Immature natural killer cell (primary cell): ENCODE data around the gene C1orf174. TPM values are rescaled to one million over a fixed set of nuclear protein-coding genes. Genes with fewer than 3 reads are reported as not detected.
A peak's percentile ranks its signal among the peaks of the same experiment; 100 is the strongest.

Source experiments
- DNase-seq, 3 donors: peaks; one replicate each; pipeline ENCODE4 v3.0.0; 2022; ENCODE audit warnings: mixed read lengths in 1 of 3
- H3K27ac Mint-ChIP-seq, 6 donors: one replicate each; pipeline ENCODE4 v1.8.0; 2020; ENCODE audit warnings: mixed read lengths in 6 of 6, mild to moderate bottlenecking in 5 of 6, inconsistent platforms in 4 of 6, moderate library complexity in 3 of 6
- H3K27me3 Mint-ChIP-seq, 3 donors: one replicate each; pipeline ENCODE4 v1.8.0; 2020 to 2021; ENCODE audit warnings: low read depth in 3 of 3, mild to moderate bottlenecking in 3 of 3, mixed read lengths in 3 of 3, moderate library complexity in 3 of 3, inconsistent platforms in 1 of 3
- H3K36me3 Mint-ChIP-seq, 3 donors: one replicate each; pipeline ENCODE4 v1.8.0; 2020; ENCODE audit warnings: mixed read lengths in 3 of 3, inconsistent platforms in 2 of 3, mild to moderate bottlenecking in 2 of 3
- H3K4me1 Mint-ChIP-seq, 2 donors: one replicate each; pipeline ENCODE4 v1.8.0; 2020; ENCODE audit warnings: inconsistent platforms in 2 of 2, mild to moderate bottlenecking in 2 of 2, mixed read lengths in 2 of 2, moderate library complexity in 1 of 2
- H3K4me3 Mint-ChIP-seq, 5 donors: one replicate each; pipeline ENCODE4 v1.8.0; 2020; ENCODE audit warnings: mild to moderate bottlenecking in 5 of 5, mixed read lengths in 5 of 5, inconsistent platforms in 3 of 5, moderate library complexity in 3 of 5
- H3K9me3 Mint-ChIP-seq, 6 donors: one replicate each; pipeline ENCODE4 v1.8.0; 2020; ENCODE audit warnings: mild to moderate bottlenecking in 6 of 6, mixed read lengths in 6 of 6, inconsistent platforms in 4 of 6, moderate library complexity in 3 of 6
- polyA plus RNA-seq, 3 donors: library from polyadenylated mRNA; unstranded; fragments of 300-500 nt; fragmentation: Illumina TruSeq; gene quantifications; one replicate each; pipeline ENCODE4 v1.2.3, GENCODE V29; 2021

Gene C1orf174
- polyA plus RNA-seq, 3 donors from 2014 or later: 27.1 to 54.2 (median 34.0) TPM

DNA sequence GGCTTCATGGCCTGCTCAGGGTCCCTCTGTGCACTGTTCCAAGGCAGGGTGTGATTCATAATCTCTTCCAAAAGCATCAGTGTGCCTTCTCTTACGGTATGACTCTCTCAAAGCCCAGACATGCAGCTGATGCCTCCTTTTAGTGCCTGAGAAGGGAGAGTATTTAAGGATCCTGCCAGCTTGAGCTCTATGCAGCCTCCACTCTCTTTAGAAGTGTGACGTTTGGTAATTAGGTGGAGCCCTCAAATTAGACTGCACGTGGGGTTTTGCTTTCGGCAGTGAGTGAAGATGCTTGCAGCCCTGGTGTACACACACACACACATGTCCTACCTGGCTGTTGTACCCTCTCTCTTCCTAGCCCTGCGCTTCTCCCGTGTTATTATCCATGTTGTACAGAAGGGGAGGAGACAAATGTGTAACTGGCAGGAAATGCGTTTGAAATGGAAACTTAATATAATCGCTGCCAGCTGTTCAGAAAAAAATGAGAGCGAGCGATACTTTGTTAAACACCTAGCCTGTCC lies 2.6 kb upstream of the C1orf174 start:
- Mint-ChIP-seq H3K9me3 (peaks cover 0 to 8% (median 0%) of the 10 kb centered on the region in 6 donors), H3K36me3 (peaks cover 0 to 5% (median 0%) of the 10 kb centered on the region in 3 donors), H3K4me1 (peaks cover 19 to 43% of the 10 kb centered on the region in 2 donors), H3K4me3 (peak overlapping the region; percentile 30 to 91 (median 71)), H3K27ac (peak overlapping the region in 5 of 6 donors; percentile 13 to 96 (median 88)), H3K27me3 (peaks cover 5 to 19% (median 9%) of the 10 kb centered on the region in 3 donors)
- no peak for DNase-seq

DNA sequence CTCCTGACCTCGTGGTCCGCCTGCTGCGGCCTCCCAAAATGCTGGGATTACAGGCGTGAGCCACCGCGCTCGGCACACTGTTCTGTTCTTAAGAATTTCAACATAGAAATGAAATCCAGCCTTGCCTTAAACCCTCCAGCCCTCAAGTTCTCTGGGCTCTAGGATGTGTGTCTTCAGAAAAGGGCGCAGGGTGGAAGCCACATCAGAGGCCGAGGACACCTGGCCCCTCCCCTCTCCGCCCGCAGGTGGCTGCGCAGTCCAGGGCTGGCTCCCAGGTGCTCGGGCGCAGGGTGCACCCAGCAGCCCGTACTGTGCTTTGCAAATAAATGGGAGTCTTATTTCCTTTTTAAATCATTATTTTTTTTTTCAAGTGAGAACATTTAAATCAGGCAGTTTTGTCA lies 2.0 kb upstream of the C1orf174 start:
- peaks cover 3 to 9% (median 4%) of the 10 kb centered on the region in 3 donors for H3K36me3 Mint-ChIP-seq
- H3K4me3 Mint-ChIP-seq: peak overlapping the region; percentile 30 to 98 (median 87)
- H3K27ac Mint-ChIP-seq: peak overlapping the region in 4 of 6 donors; percentile 13 to 96 (median 67)
- H3K9me3 Mint-ChIP-seq: peaks cover 3 to 8% (median 4%) of the 10 kb centered on the region in 6 donors
- peaks cover 24 to 48% of the 10 kb centered on the region in 2 donors for H3K4me1 Mint-ChIP-seq
- DNase-seq: no peak
- peaks cover 5 to 22% (median 9%) of the 10 kb centered on the region in 3 donors for H3K27me3 Mint-ChIP-seq

DNA sequence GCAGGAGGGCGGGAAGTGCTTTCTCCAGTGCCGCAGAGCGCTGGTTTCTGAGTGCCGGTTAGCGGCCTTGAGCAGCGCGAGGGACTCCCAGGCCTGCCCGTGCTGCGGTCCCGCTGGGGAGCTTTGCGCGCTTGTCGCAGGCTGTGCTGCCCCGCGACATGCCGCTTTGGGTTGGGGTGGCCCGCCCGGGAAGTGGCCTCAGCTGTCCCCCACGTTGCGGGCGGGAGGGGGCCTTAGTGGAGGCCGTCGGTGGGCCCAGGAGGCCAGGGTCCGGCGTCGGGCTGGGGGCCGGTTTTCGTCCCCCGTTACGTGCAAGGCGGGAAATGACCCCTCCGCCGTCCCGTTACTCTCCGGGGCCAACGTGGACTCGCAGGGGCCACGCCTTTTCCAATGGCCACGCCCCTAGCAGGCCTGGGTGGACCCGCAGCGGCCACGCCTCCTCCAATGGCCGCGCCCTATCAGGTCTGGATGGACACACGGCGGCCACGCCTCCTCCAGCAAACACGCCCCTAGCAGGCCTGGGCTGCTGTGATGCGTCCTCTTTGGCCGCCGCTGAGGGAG lies 977 bp upstream of the C1orf174 start:
- H3K4me1 Mint-ChIP-seq: peaks cover 35 to 58% of the 10 kb centered on the region in 2 donors
- peaks cover 4 to 9% (median 4%) of the 10 kb centered on the region in 3 donors for H3K36me3 Mint-ChIP-seq
- peaks cover 3 to 8% (median 5%) of the 10 kb centered on the region in 6 donors for H3K9me3 Mint-ChIP-seq
- peak; percentile 92 to 94 (median 93) for DNase-seq
- H3K4me3 Mint-ChIP-seq: peak overlapping the region; percentile 87 to 98 (median 95)
- peaks cover 5 to 23% (median 9%) of the 10 kb centered on the region in 3 donors for H3K27me3 Mint-ChIP-seq
- H3K27ac Mint-ChIP-seq: peak overlapping the region; percentile 89 to 98 (median 95)

DNA sequence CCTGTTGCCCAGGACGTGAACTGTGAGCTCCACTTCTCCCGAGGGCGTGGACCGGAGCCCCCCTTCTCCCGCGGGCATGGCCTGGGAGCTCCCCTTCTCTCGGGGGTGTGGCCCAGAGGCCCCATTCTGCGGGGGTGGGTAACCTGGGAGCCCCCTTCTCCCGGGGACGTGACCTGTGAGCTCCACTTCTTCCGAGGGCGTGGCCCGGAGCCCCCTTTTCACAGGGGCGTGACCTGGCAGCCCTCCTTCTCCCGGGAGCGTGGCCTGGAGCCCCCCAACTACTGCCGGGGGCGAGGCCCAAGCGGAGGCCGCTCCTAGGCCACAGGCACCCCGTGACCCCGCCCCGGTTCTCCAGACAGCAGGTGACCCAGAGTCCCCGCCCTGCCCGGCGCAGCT lies 320 bp downstream of the C1orf174 start:
- H3K9me3 Mint-ChIP-seq: peaks cover 3 to 8% (median 5%) of the 10 kb centered on the region in 6 donors
- H3K4me1 Mint-ChIP-seq: peaks cover 39 to 64% of the 10 kb centered on the region in 2 donors
- H3K36me3 Mint-ChIP-seq: peaks cover 4 to 9% (median 4%) of the 10 kb centered on the region in 3 donors
- DNase-seq: peak in 1 of 3 donors; percentile 10
- peak overlapping the region; percentile 87 to 98 (median 95) for H3K4me3 Mint-ChIP-seq
- H3K27ac Mint-ChIP-seq: peak overlapping the region; percentile 89 to 98 (median 95)
- peaks cover 5 to 23% (median 9%) of the 10 kb centered on the region in 3 donors for H3K27me3 Mint-ChIP-seq

DNA sequence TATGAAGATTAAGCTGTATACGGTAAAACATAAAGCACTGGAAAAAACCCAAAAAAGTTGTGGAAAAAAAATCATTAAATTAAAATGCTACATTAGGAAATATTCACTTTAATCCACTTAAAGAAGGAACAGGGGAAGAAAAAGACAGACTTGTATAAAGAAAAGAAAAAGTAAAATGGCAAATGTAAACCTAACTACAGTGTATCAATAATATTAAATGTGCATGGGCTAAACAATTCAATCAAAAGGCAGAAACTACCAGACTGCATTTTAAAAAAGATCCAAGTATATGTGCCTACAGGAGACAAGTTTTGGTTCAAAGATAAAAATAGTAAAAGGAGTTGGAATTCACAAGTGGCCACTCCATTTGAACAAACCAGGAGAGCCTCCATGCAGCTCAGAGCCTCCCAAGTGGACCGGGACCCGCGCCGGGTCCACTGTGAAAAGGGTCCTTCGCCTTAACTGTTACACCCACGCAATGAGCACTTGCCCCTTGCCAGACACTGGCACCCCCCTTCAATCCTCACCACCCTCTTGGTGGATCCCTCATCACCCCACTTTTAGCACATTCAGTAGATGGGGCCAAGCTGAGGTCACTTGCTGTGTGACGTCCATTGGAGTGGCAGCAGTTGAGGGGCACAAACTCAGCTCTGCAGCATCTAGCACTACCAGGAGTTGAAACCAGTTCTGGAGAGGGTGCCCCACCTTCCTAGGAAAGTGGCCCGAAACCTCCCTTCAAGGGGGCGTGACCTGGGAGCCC lies 898 bp downstream of the C1orf174 start:
- DNase-seq: peak in 1 of 3 donors; percentile 31
- H3K36me3 Mint-ChIP-seq: peaks cover 4 to 9% (median 4%) of the 10 kb centered on the region in 3 donors
- peaks cover 5 to 23% (median 9%) of the 10 kb centered on the region in 3 donors for H3K27me3 Mint-ChIP-seq
- peaks cover 39 to 63% of the 10 kb centered on the region in 2 donors for H3K4me1 Mint-ChIP-seq
- H3K9me3 Mint-ChIP-seq: peaks cover 3 to 8% (median 5%) of the 10 kb centered on the region in 6 donors
- H3K27ac Mint-ChIP-seq: peak overlapping the region; percentile 77 to 97 (median 94)
- H3K4me3 Mint-ChIP-seq: peak overlapping the region; percentile 86 to 98 (median 91)

DNA sequence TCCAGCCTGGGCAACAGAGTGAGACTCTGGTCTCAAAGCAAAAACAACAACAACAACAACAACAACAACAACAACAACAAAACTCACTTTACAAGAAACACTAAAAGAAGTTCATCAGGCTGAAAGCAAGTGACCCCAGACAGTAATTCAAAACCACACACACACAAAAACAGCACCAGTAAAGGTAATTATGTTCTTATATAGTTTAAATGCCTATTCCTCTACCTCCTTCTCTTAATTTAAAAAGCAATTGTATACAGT lies 1.7 kb downstream of the C1orf174 start:
- DNase-seq: no peak
- Mint-ChIP-seq H3K9me3 (peaks cover 3 to 8% (median 5%) of the 10 kb centered on the region in 6 donors), H3K4me3 (peak overlapping the region; percentile 86 to 98 (median 91)), H3K27me3 (peaks cover 5 to 19% (median 9%) of the 10 kb centered on the region in 3 donors), H3K27ac (peak overlapping the region in 5 of 6 donors; percentile 91 to 97 (median 94)), H3K36me3 (peaks cover 4 to 9% (median 4%) of the 10 kb centered on the region in 3 donors), H3K4me1 (peaks cover 40 to 57% of the 10 kb centered on the region in 2 donors)

DNA sequence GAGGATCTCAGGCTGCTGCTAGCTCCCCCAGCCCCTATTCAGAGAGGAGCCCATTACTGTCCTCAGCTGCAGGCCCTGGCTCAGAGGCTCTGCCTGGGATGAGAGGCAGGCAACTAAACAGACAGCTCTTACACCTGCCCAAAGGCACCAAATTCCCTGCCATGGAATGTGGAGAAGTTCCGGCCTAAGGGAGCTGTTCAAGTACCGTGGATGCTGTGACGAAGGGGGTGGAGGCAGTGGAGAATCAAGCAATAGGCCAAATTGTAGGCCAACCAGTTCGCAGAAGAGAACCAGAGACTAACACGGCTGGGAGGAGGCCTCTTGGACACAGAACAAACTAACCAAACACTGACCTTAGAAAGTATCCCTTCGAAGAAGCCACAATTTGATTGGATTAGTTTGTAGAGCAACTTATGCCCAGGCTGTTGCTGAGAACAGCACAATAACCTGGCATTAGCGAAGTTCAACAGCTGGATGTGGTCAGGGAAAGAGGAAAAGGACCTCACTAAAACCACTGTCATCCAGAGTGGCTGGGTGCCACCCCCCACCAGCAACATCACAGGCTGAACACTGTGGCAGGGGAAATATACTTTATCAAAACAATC lies 3.6 kb downstream of the C1orf174 start:
- Mint-ChIP-seq H3K4me1 (peaks cover 51 to 53% of the 10 kb centered on the region in 2 donors), H3K27ac (peak overlapping the region in 5 of 6 donors; percentile 20 to 84 (median 51)), H3K36me3 (peaks cover 4 to 9% (median 7%) of the 10 kb centered on the region in 3 donors), H3K27me3 (peaks cover 5 to 15% (median 9%) of the 10 kb centered on the region in 3 donors), H3K9me3 (peaks cover 3 to 8% (median 5%) of the 10 kb centered on the region in 6 donors), H3K4me3 (peak overlapping the region in 2 of 5 donors; percentile 21 to 33)
- DNase-seq: no peak

DNA sequence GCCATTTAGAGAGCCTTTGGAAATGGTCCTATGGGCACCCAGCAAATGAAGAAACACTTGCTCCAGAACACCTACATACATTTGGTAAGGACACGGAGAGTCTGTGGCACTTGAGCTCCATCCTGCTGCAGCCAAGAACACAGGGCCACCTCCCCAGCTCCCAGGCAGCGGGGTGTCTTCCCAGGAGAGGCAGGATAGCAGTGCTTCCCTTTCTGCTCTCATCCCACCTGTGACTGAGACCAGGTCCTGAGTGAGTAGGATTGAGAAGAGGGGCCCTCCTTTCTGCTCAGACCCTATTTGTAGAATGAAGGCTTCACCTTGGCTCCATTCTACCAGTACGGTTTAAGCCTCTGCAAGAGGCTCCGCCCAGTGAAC lies 4.1 kb downstream of the C1orf174 start:
- no peak for DNase-seq
- peak overlapping the region in 1 of 5 donors; percentile 33 for H3K4me3 Mint-ChIP-seq
- H3K27me3 Mint-ChIP-seq: peaks cover 6 to 17% (median 9%) of the 10 kb centered on the region in 3 donors
- peaks cover 3 to 8% (median 5%) of the 10 kb centered on the region in 6 donors for H3K9me3 Mint-ChIP-seq
- peaks cover 54 to 56% of the 10 kb centered on the region in 2 donors for H3K4me1 Mint-ChIP-seq
- H3K27ac Mint-ChIP-seq: peak overlapping the region in 5 of 6 donors; percentile 9 to 84 (median 45)
- peaks cover 4 to 9% (median 7%) of the 10 kb centered on the region in 3 donors for H3K36me3 Mint-ChIP-seq

DNA sequence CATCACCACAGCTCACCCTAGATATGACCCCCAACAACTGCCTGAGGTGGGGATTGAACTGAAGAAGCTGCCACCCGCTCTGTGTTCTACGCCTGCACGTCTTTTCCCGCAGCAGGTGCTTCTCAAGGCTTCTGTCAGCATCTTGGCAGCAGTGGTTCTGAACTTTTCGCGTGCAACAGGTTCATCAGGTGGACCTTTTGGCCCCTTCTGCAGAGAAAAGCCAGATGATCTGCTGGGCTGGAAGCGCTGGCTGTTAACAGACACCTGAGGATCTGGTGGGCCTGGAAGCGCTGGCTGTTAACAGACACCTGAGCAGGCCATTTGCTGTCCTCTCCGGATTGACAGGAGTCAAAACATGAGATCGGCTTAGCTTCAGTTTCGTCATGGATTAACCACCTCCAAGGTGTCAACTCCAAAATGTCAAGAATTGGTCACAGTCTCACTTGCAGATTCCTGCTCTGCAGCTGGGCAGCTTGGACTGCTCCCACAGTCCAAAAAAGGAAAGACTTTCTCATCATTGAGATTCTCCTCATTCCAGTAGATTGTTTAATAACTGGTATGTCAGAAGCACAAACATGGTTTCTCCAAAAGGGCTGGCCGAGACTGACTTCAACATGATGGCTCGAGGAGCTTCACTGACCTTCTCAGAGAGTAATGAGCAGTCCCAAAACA lies 4.7 kb downstream of the C1orf174 start:
- Mint-ChIP-seq H3K36me3 (peaks cover 4 to 11% (median 9%) of the 10 kb centered on the region in 3 donors), H3K27ac (peak overlapping the region in 5 of 6 donors; percentile 9 to 63 (median 20)), H3K4me3 (no peak overlapping the region), H3K9me3 (peaks cover 3 to 8% (median 5%) of the 10 kb centered on the region in 6 donors), H3K4me1 (peaks cover 58 to 61% of the 10 kb centered on the region in 2 donors), H3K27me3 (peaks cover 9 to 18% (median 9%) of the 10 kb centered on the region in 3 donors)
- no peak for DNase-seq

DNA sequence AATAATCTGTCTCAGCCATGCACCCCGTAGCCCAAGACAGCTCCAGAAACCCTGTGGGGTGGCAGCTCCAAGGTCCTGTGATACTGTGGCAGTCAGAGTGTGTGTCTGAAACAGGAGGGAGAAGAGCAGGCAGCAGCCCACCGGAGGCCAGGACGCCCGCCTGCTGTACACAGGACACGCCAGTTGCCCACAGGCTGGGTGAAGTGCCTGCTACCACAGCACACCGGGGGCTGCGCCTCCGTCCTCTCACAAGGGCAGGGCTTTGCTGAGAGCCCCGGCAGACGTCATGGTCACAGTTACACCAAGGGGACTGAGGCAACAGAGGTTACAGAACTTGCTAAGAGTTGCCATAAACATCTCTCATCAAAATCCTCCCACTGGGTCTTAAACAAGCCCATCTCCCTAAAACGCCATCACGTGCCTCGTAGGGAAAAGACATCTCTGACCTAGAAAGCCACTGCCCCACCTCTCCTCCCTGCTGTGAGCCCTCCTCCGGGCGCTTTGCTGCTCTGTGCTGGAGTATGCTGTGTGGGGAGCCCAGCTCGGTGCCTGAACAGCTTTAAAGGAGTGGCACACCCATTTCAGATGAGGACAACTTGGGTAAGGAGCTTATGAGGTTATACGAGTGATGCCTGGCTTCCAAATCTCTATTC lies 5.3 kb downstream of the C1orf174 start:
- H3K4me1 Mint-ChIP-seq: peaks cover 65 to 68% of the 10 kb centered on the region in 2 donors
- H3K27ac Mint-ChIP-seq: peak overlapping the region in 3 of 6 donors; percentile 16 to 28 (median 20)
- H3K36me3 Mint-ChIP-seq: peaks cover 9 to 16% (median 14%) of the 10 kb centered on the region in 3 donors
- peaks cover 4 to 17% (median 6%) of the 10 kb centered on the region in 3 donors for H3K27me3 Mint-ChIP-seq
- DNase-seq: no peak
- no peak overlapping the region for H3K4me3 Mint-ChIP-seq
- H3K9me3 Mint-ChIP-seq: peaks cover 3 to 8% (median 5%) of the 10 kb centered on the region in 6 donors

DNA sequence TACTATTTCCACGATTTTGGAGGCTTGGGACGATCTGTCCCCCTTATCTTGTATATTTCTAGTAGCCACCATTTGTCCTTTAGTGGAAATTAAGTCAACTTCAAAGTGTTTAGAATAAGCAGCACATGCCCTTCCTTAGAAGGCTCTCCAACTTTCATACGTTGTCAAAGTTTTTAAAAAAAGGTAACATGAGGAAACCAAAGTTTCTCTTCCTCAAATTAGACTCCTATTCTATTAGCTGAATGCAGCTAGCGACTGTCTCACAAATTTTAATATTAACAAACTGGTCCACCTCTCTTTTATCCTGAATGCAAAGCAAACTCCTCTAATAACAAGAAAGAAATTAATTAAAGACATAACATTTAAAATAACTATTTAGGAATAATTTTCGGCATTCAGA lies 6.9 kb downstream of the C1orf174 start:
- no peak for DNase-seq
- Mint-ChIP-seq H3K4me3 (no peak overlapping the region), H3K36me3 (peaks cover 13 to 20% (median 17%) of the 10 kb centered on the region in 3 donors), H3K9me3 (peaks cover 3 to 6% (median 5%) of the 10 kb centered on the region in 6 donors), H3K27ac (peak overlapping the region; percentile 62 to 88 (median 72)), H3K27me3 (peaks cover 6 to 16% (median 6%) of the 10 kb centered on the region in 3 donors), H3K4me1 (peaks cover 63 to 68% of the 10 kb centered on the region in 2 donors)

DNA sequence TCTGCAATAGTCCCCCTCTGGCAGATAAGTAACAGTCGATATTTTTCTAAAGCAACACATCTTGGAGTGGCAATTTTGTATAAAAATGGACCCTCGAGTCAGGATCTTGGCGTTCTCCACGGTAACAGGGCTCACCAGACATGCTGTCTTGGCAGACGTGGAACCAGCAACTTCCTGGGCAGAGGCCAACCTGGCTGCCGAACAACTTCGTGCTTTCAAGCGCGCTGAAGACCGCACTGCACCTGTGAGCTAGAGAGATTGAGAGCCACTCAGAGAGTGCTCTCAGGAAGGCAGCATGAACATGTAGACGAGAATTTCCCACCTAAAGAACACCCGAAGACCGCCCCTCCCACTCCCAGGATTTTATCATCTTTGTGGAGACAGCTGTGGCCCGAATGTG lies 7.3 kb downstream of the C1orf174 start:
- peak overlapping the region in 1 of 5 donors; percentile 12 for H3K4me3 Mint-ChIP-seq
- H3K27me3 Mint-ChIP-seq: peaks cover 6 to 14% (median 6%) of the 10 kb centered on the region in 3 donors
- H3K4me1 Mint-ChIP-seq: peaks cover 63 to 68% of the 10 kb centered on the region in 2 donors
- no peak for DNase-seq
- peak overlapping the region; percentile 69 to 88 (median 78) for H3K27ac Mint-ChIP-seq
- peaks cover 13 to 25% (median 17%) of the 10 kb centered on the region in 3 donors for H3K36me3 Mint-ChIP-seq
- peaks cover under 1 to 5% (median 4%) of the 10 kb centered on the region in 6 donors for H3K9me3 Mint-ChIP-seq
